IMR-90 (cell line): ENCODE data around the gene CPNE4. TPM values are rescaled to one million over a fixed set of nuclear protein-coding genes. Genes with fewer than 3 reads are reported as not detected.
A peak's percentile ranks its signal among the peaks of the same experiment; 100 is the strongest.

Experiments used
- ATAC-seq: fragments of 200-7000 bp; cut with Tn5 transposase; 2 replicates; pipeline ENCODE4 v1.9.1; 2020; ENCODE audit warnings: low read depth, mild to moderate bottlenecking, moderate library complexity
- BruUV-seq: library from RNA; stranded (reverse); fragments of 400-500 nt; replicated peaks from 2 replicates; lab custom pipeline; 2021; lab: Mats Ljungman, UMichigan
- CTCF ChIA-PET: fragments of 300-600 bp; formaldehyde crosslinking; extraction: SDS; loops from one replicate; lab custom pipeline; 2021; ENCODE audit warnings: antibody characterized with exemption; lab: Yijun Ruan, JAX
- POLR2A ChIA-PET: fragments of 300-600 bp; sonication (Branson Sonifier 250); formaldehyde crosslinking; loops from one replicate; lab custom pipeline; 2022; ENCODE audit warnings: antibody characterized with exemption; ENCODE audit not compliant: unreplicated experiment; lab: Charles Lee
- DNase-seq: peaks from one replicate; pipeline ENCODE4 v3.0.0; 2013
- H2AFZ ChIP-seq: replicated peaks from 2 replicates; pipeline ENCODE3; 2013; ENCODE audit warnings: low read length, mild to moderate bottlenecking; ENCODE audit not compliant: poor library complexity
- H2AK5ac ChIP-seq: 2 replicates; pipeline ENCODE4 v1.6.1; 2013; ENCODE audit warnings: low read depth, low read length, inconsistent platforms
- H2AK9ac ChIP-seq: replicated peaks from 2 replicates; pipeline ENCODE3; 2013; ENCODE audit warnings: mild to moderate bottlenecking, low read depth, low read length, moderate library complexity; ENCODE audit not compliant: poor library complexity
- H2BK120ac ChIP-seq: 2 replicates; pipeline ENCODE4 v1.6.1; 2013; ENCODE audit warnings: low read depth, low read length, inconsistent platforms
- H2BK15ac ChIP-seq: 3 replicates; pipeline ENCODE4 v1.6.1; 2013; ENCODE audit warnings: low read depth, low read length, inconsistent platforms
- H2BK20ac ChIP-seq: 2 replicates; pipeline ENCODE4 v1.6.1; 2013; ENCODE audit warnings: low read depth, mild to moderate bottlenecking, inconsistent platforms, low read length, moderate library complexity
- H2BK5ac ChIP-seq: 2 replicates; pipeline ENCODE4 v1.6.1; 2013; ENCODE audit warnings: mild to moderate bottlenecking, low read depth, low read length, inconsistent platforms; ENCODE audit not compliant: poor library complexity, severe bottlenecking
- H3K14ac ChIP-seq: replicated peaks from 2 replicates; pipeline ENCODE4 v1.6.1; 2013; ENCODE audit warnings: low read depth, low read length, inconsistent platforms
- H3K18ac ChIP-seq: 2 replicates; pipeline ENCODE4 v1.6.1; 2013; ENCODE audit warnings: low read depth, low read length, control low read depth
- H3K23ac ChIP-seq: 2 replicates; pipeline ENCODE4 v1.6.1; 2013; ENCODE audit warnings: low read depth, low read length, inconsistent platforms
- H3K27ac ChIP-seq: 2 replicates; pipeline ENCODE4 v1.5.1; 2013; ENCODE audit warnings: mild to moderate bottlenecking, control low read depth, low read length; ENCODE audit not compliant: insufficient read depth
- H3K27me3 ChIP-seq: 2 replicates; pipeline ENCODE4 v1.6.1; 2013; ENCODE audit warnings: low read length; ENCODE audit not compliant: control insufficient read depth, insufficient read depth
- H3K36me3 ChIP-seq: 2 replicates; pipeline ENCODE4 v1.6.1; 2013; ENCODE audit warnings: low read length, mixed read lengths; ENCODE audit not compliant: control insufficient read depth, insufficient read depth
- H3K4ac ChIP-seq: 2 replicates; pipeline ENCODE4 v1.6.1; 2013; ENCODE audit warnings: low read depth, low read length, inconsistent platforms
- H3K4me1 ChIP-seq: 2 replicates; pipeline ENCODE4 v1.6.1; 2013; ENCODE audit warnings: low read length, mixed read lengths; ENCODE audit not compliant: control insufficient read depth, insufficient read depth
- H3K4me2 ChIP-seq: 2 replicates; pipeline ENCODE4 v1.6.1; 2013; ENCODE audit warnings: low read depth, mild to moderate bottlenecking, control low read depth, low read length, moderate library complexity
- H3K4me3 ChIP-seq: 2 replicates; pipeline ENCODE4 v1.5.1; 2013; ENCODE audit warnings: low read depth, mild to moderate bottlenecking, control low read depth, low read length, moderate library complexity; ENCODE audit not compliant: insufficient read depth
- H3K56ac ChIP-seq: 2 replicates; pipeline ENCODE4 v1.6.1; 2013; ENCODE audit warnings: low read length, inconsistent platforms; ENCODE audit not compliant: insufficient read depth; ENCODE audit errors: extremely low read depth
- H3K79me1 ChIP-seq, 2 experiments: 2 replicates each; pipeline ENCODE4 v1.6.1; 2013; ENCODE audit warnings: low read length in 2 of 2, inconsistent platforms in 1 of 2, low read depth in 1 of 2
- H3K9ac ChIP-seq: 2 replicates; pipeline ENCODE4 v1.6.1; 2013; ENCODE audit warnings: low read depth, low read length, control low read depth
- H3K9me1 ChIP-seq: 2 replicates; pipeline ENCODE4 v1.6.1; 2013; ENCODE audit warnings: low read length, inconsistent platforms; ENCODE audit not compliant: insufficient read depth
- H3K9me3 ChIP-seq: 2 replicates; pipeline ENCODE4 v1.6.1; 2013; ENCODE audit warnings: low read length; ENCODE audit not compliant: control insufficient read depth, insufficient read depth
- H4K20me1 ChIP-seq: 2 replicates; pipeline ENCODE4 v1.6.1; 2013; ENCODE audit warnings: low read length, inconsistent platforms; ENCODE audit not compliant: insufficient read depth
- H4K5ac ChIP-seq: 2 replicates; pipeline ENCODE4 v1.6.1; 2013; ENCODE audit warnings: mild to moderate bottlenecking, low read depth, low read length, control low read depth
- H4K8ac ChIP-seq, 2 experiments: 2 replicates each; pipeline ENCODE4 v1.6.1; 2013; ENCODE audit warnings: low read depth in 2 of 2, low read length in 2 of 2, control low read depth in 1 of 2, inconsistent platforms in 1 of 2
- H4K91ac ChIP-seq: 2 replicates; pipeline ENCODE4 v1.6.1; 2013; ENCODE audit warnings: low read depth, low read length, inconsistent platforms; ENCODE audit not compliant: insufficient read depth
- BHLHE40 ChIP-seq: fragments of 150-350 bp; IDR thresholded peaks from 2 replicates; pipeline ENCODE4 v1.6.1; 2016; ENCODE audit warnings: mild to moderate bottlenecking, low read depth, low read length
- CHD1 ChIP-seq: IDR thresholded peaks from 2 replicates; pipeline ENCODE4 v1.6.1; 2012; ENCODE audit warnings: low read depth, low read length, improper control_type of control experiment
- CTCF ChIP-seq: conservative IDR thresholded peaks from 2 replicates; pipeline ENCODE4 v1.5.1; 2012; ENCODE audit warnings: mild to moderate bottlenecking, low read depth, low read length, improper control_type of control experiment
- ELK1 ChIP-seq: fragments of 150-350 bp; IDR thresholded peaks from 2 replicates; pipeline ENCODE4 v1.6.1; 2016; ENCODE audit warnings: low read depth, mild to moderate bottlenecking, low read length, moderate library complexity, borderline replicate concordance
- FOS ChIP-seq: fragments of 150-350 bp; IDR thresholded peaks from 2 replicates; pipeline ENCODE4 v1.6.1; 2016; ENCODE audit warnings: low read depth, low read length
- MAZ ChIP-seq: IDR thresholded peaks from 2 replicates; pipeline ENCODE4 v1.6.1; 2012; ENCODE audit warnings: low read depth, mild to moderate bottlenecking, low read length, improper control_type of control experiment, moderate library complexity, borderline replicate concordance
- MXI1 ChIP-seq: IDR thresholded peaks from 2 replicates; pipeline ENCODE4 v1.6.1; 2012; ENCODE audit warnings: low read depth, mild to moderate bottlenecking, low read length, moderate library complexity, borderline replicate concordance
- NFE2L2 ChIP-seq: fragments of 150-350 bp; IDR thresholded peaks from 2 replicates; pipeline ENCODE4 v1.6.1; 2016; ENCODE audit warnings: low read depth, mild to moderate bottlenecking, low read length
- RCOR1 ChIP-seq: IDR thresholded peaks from 2 replicates; pipeline ENCODE4 v1.6.1; 2012; ENCODE audit warnings: mild to moderate bottlenecking, low read length, improper control_type of control experiment; ENCODE audit not compliant: insufficient replicate concordance
- RFX5 ChIP-seq: IDR thresholded peaks from 2 replicates; pipeline ENCODE4 v1.8.0; 2012; ENCODE audit warnings: low read depth, mild to moderate bottlenecking, low read length, moderate library complexity
- SMC3 ChIP-seq: fragments of 150-350 bp; IDR thresholded peaks from 2 replicates; pipeline ENCODE4 v1.6.1; 2016; ENCODE audit warnings: low read depth, mild to moderate bottlenecking, antibody characterized with exemption, low read length, moderate library complexity
- USF2 ChIP-seq: fragments of 150-350 bp; IDR thresholded peaks from 2 replicates; pipeline ENCODE4 v1.6.1; 2017; ENCODE audit warnings: mild to moderate bottlenecking, antibody characterized with exemption, low read length, low read depth
- WGBS, 2 experiments: methylation state at CpG; one replicate each; pipeline versions ENCODE4 v1.1.5 to v1.1.7; 2013; ENCODE audit warnings: missing lambda C conversion rate in 2 of 2; ENCODE audit not compliant: insufficient read length in 1 of 2; ENCODE audit errors: extremely low coverage in 2 of 2; 5-methylcytosine and 5-hydroxymethylcytosine counted together
- dilution Hi-C: fragments of 300-500 bp; cut with HindIII; formaldehyde crosslinking; loops from one replicate; pipeline ENCODE4 v1.14.3; 2018; ENCODE audit warnings: low sequenced_read_pairs; ENCODE audit not compliant: unreplicated experiment
- in situ Hi-C: fragments of 300-500 bp; cut with MboI; formaldehyde crosslinking; loops from 3 replicates; pipeline ENCODE4 v1.14.3; 2019; ENCODE audit warnings: low sequenced_read_pairs, inconsistent platforms, mixed read lengths
- intact Hi-C: fragments of 100-400 bp; cut with micrococcal nuclease; formaldehyde crosslinking; loops from 2 replicates; pipeline ENCODE4 v1.10.0; 2022
- polyA plus RNA-seq, 3 experiments: library from polyadenylated mRNA; depleted of rRNA; stranded (reverse); fragments of >200 nt; gene quantifications; 2 replicates each; pipeline ENCODE4 v1.2.3, GENCODE V29; 2012; ENCODE audit warnings: low replicate concordance in 1 of 3
- total RNA-seq: library from RNA; depleted of rRNA; stranded (reverse); fragments of >200 nt; gene quantifications from 2 replicates; pipeline ENCODE4 v1.2.3, GENCODE V29; 2012

Gene CPNE4
- total and polyA plus RNA-seq, 2 of the 4 experiments (the other 2 are of a cell fraction), result not detected

GRCh38 chr3:131502530-131503319, 532.1 kb downstream of the CPNE4 start, which contains the start of gene MRPL3:
Gene MRPL3, minus strand, starts transcription at chr3:131502971. Its CDS starts 150 bp downstream, at chr3:131502821.
- Histone ChIP-seq H3K4me2 (peak within 1 kb of the TSS; percentile 100), H3K4me1 (0 out of 2 replicates have a peak, but pooled peaks cover 3% of the 10 kb centered on the region), H3K9me1 (0 out of 2 replicates have a peak, but pooled peaks cover 2% of the 10 kb centered on the region), H3K36me3 (peaks cover 1% of the 10 kb centered on the region; the same call in 1 of the 2 replicates), H3K18ac (peak within 1 kb of the TSS; percentile 23; the same call in 1 of the 2 replicates), H4K20me1 (no peaks in the 10 kb centered on the region), H3K9me3 (no peaks in the 10 kb centered on the region), H2AFZ (peak within 1 kb of the TSS; percentile 94), H2AK5ac (peak within 1 kb of the TSS; percentile 90), H4K8ac (peak within 1 kb of the TSS; percentile 98 to 99), H2BK20ac (no peak within 1 kb of the TSS), H3K27ac (peak within 1 kb of the TSS; percentile 85), H2BK120ac (peak within 1 kb of the TSS; percentile 43; the same call in 1 of the 2 replicates), H3K4me3 (peak within 1 kb of the TSS; percentile 96), H3K27me3 (no peaks in the 10 kb centered on the region), H3K4ac (peak within 1 kb of the TSS; percentile 98), H2BK15ac (peak within 1 kb of the TSS; percentile 6; the same call in 1 of the 3 replicates), H3K79me1 (peaks cover 16 to 20% of the 10 kb centered on the region in 2 experiments), H3K23ac (peak within 1 kb of the TSS; percentile 79), H2AK9ac (peak within 1 kb of the TSS; percentile 93), H3K9ac (peak within 1 kb of the TSS; percentile 98), H4K91ac (peak within 1 kb of the TSS; percentile 91), H4K5ac (peak within 1 kb of the TSS; percentile 95), H3K14ac (peak within 1 kb of the TSS; percentile 93), H3K56ac (peak within 1 kb of the TSS; percentile 81), H2BK5ac (peak within 1 kb of the TSS; percentile 78)
- intact Hi-C loops, result loop anchor here (5.0 kb wide), 2 partner anchors 120 to 475 kb away; partner anchors contain the start of genes ASTE1, NEK11 and NUDT16
- BruUV-seq, result no TSS peak
- 2% methylated on average over 10 of the region's 47 CpGs; no CpG with 5 or more reads in 1 of the 2 experiments for WGBS, 2 experiments
- in situ Hi-C loops, result no loop called here
- dilution Hi-C loops, result no loop called here
- ChIA-PET POLR2A (no interaction called here), CTCF (no interaction called here)
- ATAC-seq, result peak; percentile 96
- peak; percentile 87 for DNase-seq
- TF ChIP-seq RCOR1 (peak; percentile 38), CHD1 (0 out of 2 replicates have a peak, but pooled peaks have one; percentile 55), MXI1 (peak; percentile 99), SMC3 (peak; percentile 21; the same call in 1 of the 2 replicates), NFE2L2 (no peak), CTCF (no peak), FOS (no peak), USF2 (peak; percentile 51), ELK1 (no peak), BHLHE40 (no peak), RFX5 (no peak), MAZ (peak; percentile 73; the same call in 1 of the 2 replicates)
